Heart left ventricle (tissue), 13 donors: ENCODE results near the gene DUOXA1.

Source experiments
- POLR2A ChIP-seq, 2 donors: fragments of 450-650 bp; IDR thresholded peaks; one replicate each; pipeline ENCODE4 v1.6.1; 2017; ENCODE audit warnings: antibody characterized with exemption in 2 of 2, mild to moderate bottlenecking in 2 of 2, moderate library complexity in 2 of 2
- TF ChIP-seq, protein P1 (sequence below), 12 donors: fragments of 200-600 bp; sonication (generic) in 4 of 12; IDR thresholded peaks; one replicate each; pipeline versions ENCODE4 v1.5.0 to v1.8.0; 2018 to 2022; ENCODE audit warnings: antibody characterized with exemption in 12 of 12, mild to moderate bottlenecking in 5 of 12
- donor health status: ischemic (EF 13 %, LVEDD 7.1; RV severe dilation, severe dysfunction).
- donor health status: DM: no; HTN: yes; CAD: no.
- donor health status: DM: no; HTN: no; CAD: no.
- donor health status: ischemic (EF 25% LVEDD 6.9; RV normal size, moderate dysfunction).
- donor health status: ischemic (EF 25% LVEDD 5.7; RV mildly dilated, moderate dysfunction).
- donor health status: ischemic (EF 35%, LVEDD 5.7; RV mildly dilated, moderate dysfunction).
- donor health status: nonischemic (EF 11% LVEDD 7.7; RV severe dilation, severe dysfunction).
- donor health status: DM: yes; HTN: yes; CAD: no.
- donor health status: PGD.
- donor health status: ischemic (EF 29% LVEDD 5.4; RV normal size, mild dysfunction).
- donor health status: nonischemic (EF 23%, LVEDD 6.1; RV moderate dilation, normal function).

DNA sequence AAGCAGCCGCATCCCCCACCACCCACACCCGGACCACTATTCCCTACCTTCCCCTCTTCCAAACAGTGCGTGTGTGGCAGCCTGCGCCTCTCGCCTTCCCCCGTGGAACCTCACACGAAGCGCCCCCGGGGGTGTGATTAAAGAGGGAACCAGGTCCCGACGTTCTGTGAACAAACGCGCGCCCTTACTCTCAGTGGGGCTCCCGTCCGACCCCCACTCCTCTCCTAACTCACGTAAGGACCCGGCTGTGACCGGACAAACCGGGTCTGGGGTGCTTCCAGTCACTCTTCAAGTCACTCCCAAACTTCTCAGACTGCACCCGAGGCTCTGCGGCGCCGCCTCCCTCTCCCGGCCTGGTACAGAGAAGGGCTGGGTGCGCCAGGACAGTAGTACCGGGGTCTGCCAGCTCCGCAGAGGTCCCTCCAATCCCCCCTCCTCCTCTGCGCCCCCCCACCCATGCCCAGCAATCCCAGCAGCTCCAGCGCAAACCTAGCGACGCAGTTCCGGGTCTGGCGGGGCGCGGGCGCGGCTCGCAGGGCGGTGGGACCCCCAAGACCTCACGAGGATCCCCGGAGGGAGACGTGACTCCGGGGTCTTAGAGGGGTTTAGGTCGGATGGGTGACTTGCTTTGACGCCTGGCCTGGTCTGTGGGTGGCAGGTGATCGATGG is 574 bp downstream of the DUOXA1 start:
- TF ChIP-seq, protein P1, sequence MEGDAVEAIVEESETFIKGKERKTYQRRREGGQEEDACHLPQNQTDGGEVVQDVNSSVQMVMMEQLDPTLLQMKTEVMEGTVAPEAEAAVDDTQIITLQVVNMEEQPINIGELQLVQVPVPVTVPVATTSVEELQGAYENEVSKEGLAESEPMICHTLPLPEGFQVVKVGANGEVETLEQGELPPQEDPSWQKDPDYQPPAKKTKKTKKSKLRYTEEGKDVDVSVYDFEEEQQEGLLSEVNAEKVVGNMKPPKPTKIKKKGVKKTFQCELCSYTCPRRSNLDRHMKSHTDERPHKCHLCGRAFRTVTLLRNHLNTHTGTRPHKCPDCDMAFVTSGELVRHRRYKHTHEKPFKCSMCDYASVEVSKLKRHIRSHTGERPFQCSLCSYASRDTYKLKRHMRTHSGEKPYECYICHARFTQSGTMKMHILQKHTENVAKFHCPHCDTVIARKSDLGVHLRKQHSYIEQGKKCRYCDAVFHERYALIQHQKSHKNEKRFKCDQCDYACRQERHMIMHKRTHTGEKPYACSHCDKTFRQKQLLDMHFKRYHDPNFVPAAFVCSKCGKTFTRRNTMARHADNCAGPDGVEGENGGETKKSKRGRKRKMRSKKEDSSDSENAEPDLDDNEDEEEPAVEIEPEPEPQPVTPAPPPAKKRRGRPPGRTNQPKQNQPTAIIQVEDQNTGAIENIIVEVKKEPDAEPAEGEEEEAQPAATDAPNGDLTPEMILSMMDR (IDR thresholded peaks at IDR 0.05), result no peak
- no peak for TF ChIP-seq POLR2A (IDR thresholded peaks at IDR 0.05)
